Right lung (tissue), 10 donors: ENCODE results near the gene FMNL1. TPM values are rescaled to one million over a fixed set of nuclear protein-coding genes. Genes with fewer than 3 reads are reported as not detected.
"Not testable (repeated sequence)": the region's sequence is repeated elsewhere in the genome, so short reads cannot be mapped to it uniquely, and the experiment has no call there.

ENCODE experiments used
- DNase-seq, 2 donors: peaks; one replicate each; pipeline ENCODE4 v3.0.0-alpha.2; 2013
- long read RNA-seq, 8 donors: transcript quantifications; one replicate each; lab custom pipeline, GENCODE V29; 2026
- polyA plus RNA-seq, 5 donors: library from polyadenylated mRNA; unstranded; fragments of 120-200 nt; gene quantifications; one replicate each; pipeline versions ENCODE4 v1.2.1 to v1.2.3, GENCODE V29; 2013; ENCODE audit warnings: inconsistent platforms in 1 of 5, low replicate concordance in 1 of 5; ENCODE audit not compliant: insufficient read length in 5 of 5, insufficient read depth in 1 of 5

Gene FMNL1, protein sequence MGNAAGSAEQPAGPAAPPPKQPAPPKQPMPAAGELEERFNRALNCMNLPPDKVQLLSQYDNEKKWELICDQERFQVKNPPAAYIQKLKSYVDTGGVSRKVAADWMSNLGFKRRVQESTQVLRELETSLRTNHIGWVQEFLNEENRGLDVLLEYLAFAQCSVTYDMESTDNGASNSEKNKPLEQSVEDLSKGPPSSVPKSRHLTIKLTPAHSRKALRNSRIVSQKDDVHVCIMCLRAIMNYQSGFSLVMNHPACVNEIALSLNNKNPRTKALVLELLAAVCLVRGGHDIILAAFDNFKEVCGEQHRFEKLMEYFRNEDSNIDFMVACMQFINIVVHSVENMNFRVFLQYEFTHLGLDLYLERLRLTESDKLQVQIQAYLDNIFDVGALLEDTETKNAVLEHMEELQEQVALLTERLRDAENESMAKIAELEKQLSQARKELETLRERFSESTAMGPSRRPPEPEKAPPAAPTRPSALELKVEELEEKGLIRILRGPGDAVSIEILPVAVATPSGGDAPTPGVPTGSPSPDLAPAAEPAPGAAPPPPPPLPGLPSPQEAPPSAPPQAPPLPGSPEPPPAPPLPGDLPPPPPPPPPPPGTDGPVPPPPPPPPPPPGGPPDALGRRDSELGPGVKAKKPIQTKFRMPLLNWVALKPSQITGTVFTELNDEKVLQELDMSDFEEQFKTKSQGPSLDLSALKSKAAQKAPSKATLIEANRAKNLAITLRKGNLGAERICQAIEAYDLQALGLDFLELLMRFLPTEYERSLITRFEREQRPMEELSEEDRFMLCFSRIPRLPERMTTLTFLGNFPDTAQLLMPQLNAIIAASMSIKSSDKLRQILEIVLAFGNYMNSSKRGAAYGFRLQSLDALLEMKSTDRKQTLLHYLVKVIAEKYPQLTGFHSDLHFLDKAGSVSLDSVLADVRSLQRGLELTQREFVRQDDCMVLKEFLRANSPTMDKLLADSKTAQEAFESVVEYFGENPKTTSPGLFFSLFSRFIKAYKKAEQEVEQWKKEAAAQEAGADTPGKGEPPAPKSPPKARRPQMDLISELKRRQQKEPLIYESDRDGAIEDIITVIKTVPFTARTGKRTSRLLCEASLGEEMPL
- polyA plus RNA-seq, result 1 to 10 TPM; 5.3 to 8.2 (median 6.9) TPM
- long read RNA-seq, donor 1, result 0 reads
- long read RNA-seq, donor 2, result 0 reads
- long read RNA-seq, donor 3, result 0 reads
- long read RNA-seq, donor 4, result 0 reads
- long read RNA-seq, donor 5, result 0 reads
- long read RNA-seq, donor 6, result 0 reads
- long read RNA-seq, donor 7, result 0 reads
- long read RNA-seq, donor 8, result 0 reads

DNA sequence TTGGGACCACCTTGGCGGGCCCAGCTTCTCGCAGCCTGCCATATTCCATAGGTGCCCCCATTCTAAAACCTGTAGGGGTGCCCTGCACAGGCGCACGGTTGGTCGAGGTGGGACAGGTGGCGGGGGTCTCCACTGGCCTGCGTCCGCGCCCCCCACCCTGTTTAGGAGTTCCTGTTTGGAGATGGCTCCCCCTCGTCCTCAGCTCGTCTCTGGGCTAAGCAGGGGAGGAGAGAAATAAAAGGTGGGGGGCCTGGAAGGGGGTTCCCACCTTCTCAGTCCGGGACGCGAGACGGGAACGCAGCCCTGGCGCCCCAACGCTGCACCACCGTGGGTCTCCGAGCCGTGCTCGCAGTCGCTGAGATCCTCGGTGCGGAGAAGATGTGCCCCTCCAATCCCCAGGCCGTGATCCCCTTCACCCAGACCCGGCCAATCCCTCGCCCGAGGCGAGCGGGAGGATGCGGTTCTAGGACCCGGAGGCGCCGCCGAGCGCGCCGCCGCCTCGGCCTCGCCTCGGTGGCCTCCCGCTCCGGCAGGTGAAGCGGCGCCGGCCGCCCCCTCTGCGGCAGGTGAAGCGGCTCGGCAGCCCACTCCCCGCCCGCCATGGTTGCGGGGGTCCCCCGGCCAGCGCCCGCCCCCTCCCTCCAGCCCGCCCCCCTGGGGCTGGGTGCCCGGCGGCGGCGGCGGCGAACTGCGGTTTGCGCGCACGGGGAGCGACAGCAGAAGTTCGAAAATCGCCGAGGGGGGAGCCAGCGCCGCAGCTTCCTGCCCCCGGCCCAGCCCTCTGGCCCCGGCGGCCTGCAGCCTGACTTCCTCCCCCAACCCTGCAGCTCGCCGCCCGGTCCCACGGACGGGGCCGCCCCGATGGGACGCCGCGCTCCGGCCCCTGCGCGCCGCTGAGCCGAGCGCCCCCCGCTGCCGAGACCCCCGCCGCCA is at the start of gene FMNL1:
FMNL1 (plus strand) TSS at position 805 of the 933 bp plus-strand sequence. CDS start 240 bp downstream, outside the sequence.
- no peak for DNase-seq

DNA sequence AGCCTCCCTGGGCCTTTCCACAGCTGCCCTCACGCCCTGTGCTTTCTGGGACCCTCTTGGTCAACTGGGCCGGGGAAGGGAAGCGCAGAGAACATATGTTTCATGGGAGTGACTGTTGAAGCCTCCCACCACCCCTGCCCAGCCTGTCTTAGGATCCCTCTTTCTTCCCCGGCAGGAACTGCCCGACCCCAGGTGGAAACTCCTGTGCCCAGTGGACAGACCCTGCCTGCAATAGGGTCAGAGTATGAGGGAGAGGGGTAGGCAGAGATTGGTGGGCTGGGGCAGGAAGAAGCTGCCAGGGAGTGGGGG is 49.5 kb upstream of the FMNL1 start:
- no peak for DNase-seq

DNA sequence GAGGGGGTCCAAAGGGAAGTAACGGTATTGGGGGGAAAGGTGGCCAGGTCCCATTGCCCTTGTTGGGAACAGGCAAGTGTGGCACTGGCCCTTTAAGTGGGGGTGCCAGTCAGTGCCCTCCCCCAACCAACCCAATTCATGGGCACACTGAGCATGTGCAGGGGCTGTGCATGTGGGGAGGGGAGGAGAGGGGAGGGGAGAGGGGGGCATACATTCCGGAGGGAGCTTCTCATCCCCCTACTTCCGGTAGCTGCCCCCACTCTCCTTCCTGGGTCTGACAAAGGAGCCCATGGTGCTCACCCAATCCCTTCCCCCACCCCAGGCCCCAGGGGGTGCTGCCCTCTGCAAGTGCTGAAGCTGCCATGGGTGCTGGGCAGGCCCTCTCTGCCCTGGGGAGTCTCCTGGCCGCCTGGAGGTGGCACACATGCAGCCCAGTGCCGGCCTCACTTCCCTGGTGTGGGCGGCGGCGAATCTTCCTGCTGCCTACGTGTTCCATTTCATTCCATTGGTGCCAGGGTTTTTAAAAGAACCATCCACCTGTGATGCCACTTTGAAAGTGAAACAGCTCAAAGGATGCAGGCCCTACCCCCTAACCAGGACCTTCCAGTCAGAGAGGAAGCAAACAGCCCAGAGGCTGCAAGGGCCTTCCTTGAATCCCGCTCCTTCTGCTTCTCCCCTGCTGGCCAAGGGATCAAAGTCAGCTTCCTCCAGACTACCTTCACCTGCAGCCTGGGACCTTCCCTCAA is 49.0 kb upstream of the FMNL1 start:
- peak; percentile 71 to 73 for DNase-seq

GRCh38 chr17:45175759-45176115 is 45.9 kb upstream of the FMNL1 start:
- DNase-seq, result no peak

DNA sequence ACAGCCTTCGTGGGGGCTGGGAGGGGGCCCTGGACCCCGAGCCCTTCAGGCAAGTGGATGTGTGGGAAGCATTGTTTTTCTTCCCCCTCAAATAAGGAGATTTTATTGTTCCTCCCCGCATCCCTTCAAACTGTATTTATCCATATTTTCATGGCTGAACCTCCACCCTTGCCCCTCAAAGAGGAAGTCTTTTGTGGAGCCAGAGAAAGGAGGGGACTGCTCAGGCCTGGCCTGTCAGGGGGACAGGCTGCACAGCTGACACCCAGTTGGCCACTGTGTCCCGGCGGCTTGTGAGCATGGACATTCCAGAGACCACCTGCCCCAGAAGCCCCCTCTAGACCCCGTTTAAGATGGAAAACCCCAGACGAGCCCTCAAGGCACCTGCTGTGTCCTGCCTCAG is 44.1 kb upstream of the FMNL1 start:
- no peak for DNase-seq

DNA sequence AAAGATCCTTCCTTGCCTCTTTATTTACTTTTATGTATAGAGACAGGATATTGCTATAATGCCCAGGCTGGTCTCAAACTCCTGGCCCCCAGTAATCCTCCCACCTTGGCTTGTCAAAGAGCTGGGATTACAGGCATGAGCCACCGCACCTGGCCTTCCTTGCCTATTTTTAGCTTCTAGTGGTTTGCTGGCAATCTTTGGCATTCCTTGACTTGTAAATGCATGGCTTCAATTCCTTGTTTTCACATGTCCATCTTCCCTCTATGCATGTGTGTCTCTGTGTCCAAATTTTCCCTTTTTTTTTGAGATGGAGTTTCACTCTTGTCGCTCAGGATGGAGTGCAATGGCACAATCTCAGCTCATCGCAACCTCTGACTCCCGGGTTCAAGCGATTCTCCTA is 37.5 kb upstream of the FMNL1 start:
- no peak for DNase-seq

DNA sequence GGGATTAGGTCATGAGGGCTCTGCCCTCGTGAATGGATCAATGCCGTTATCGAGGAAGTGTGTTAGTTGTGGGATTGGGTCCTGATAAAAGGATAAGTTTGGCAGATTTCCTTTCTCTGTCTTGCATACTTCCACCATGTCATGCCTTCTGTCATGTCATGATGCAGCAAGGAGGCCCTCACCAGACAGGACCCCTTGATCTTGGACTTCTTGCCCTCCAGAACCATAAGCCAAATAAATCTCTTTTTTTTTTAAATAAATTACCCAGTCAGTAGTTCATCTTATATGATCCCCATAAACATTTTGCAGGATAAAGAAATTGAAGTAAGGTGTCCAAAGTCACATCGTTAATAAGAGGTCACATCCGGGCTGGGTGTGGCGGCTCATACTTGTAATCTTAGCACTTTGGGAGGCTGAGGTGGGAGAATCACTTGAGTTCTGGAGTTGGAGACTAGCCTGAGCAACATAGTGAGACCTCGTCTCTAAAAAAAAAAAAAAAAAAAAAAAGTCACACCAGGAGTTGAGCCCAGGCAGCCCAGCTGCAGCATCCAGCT is 34.8 kb upstream of the FMNL1 start:
- DNase-seq, result no peak

GRCh38 chr17:45189009-45189408 is 32.7 kb upstream of the FMNL1 start:
- DNase-seq, result no peak

DNA sequence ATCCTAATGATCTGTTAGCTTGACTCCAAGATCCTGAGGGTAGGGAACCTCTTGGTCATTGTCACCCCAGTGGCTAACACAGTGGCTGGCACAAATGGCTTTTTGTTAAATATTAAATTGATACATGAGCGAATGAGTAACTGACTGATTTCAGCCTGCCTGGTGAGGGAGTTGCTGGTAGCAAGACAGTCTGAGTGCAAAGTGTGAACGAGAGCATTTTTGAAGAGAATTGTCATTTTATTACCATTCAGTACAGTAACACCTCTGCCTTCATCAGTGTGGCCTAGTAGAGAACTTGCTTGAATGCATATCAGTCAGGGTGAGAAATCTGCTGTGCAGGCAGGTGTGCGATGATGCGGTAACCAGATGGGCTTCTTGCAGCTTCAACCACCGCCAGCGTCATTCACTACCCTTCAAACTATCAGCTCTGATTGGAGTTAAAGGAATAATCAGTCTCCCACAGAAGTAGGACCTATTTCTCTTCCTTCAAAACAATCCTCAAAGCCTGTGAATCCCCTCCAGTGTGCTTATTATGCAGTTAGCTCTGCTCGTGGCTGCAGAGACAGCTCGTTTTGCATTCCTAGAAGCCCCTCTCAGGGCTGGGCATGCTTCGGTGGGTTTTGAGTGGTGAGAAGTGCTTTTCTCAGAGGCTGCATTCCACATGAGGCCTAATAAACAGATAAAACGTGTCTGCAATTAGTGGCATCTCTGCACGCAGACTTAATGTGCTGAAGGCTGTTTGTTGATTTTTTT is 31.0 kb upstream of the FMNL1 start:
- no peak for DNase-seq

GRCh38 chr17:45195424-45195823 is 26.3 kb upstream of the FMNL1 start:
- no peak for DNase-seq

GRCh38 chr17:45197108-45197507 is 24.6 kb upstream of the FMNL1 start:
- no peak for DNase-seq

DNA sequence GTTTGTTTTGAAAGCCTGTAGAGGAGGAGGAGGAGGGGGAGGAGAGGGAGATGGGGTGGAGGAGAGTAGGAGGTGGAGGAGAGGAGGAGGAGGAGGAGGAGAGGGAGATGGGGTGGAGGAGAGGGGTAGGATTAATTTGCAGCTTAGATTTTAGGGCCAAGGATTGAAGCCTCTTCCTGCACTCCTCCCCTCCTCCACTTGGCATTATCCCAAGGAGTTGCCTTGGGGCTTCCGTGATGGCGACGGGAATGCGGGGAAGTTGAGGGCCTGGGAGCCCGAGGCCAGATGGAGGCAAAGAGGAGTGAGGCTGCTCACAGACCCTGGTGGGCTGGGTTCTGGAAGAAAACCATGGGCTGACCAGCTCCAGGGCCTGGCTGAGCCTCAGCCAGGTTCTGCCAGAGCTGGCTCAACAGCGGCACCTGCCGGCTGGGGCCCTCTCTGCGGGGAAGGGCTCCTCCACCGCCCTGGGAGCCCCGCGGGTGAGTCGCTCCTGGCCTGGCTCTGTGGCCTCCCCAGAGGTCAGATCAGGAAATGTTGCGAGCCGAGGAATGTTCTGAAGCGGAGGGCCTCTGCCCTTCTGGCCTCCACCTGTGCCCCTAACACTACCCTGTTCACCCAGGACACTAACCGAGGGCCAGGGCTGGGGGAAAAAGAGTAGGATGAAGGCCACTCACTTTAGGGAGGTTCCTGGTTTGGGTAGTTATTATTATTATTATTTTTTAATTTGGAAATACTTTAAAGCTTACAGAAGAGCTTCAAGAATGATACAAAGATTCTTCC is 23.9 kb upstream of the FMNL1 start:
- DNase-seq, result peak; percentile 84 to 87

GRCh38 chr17:45200701-45201100 is 21.0 kb upstream of the FMNL1 start:
- DNase-seq, result no peak

DNA sequence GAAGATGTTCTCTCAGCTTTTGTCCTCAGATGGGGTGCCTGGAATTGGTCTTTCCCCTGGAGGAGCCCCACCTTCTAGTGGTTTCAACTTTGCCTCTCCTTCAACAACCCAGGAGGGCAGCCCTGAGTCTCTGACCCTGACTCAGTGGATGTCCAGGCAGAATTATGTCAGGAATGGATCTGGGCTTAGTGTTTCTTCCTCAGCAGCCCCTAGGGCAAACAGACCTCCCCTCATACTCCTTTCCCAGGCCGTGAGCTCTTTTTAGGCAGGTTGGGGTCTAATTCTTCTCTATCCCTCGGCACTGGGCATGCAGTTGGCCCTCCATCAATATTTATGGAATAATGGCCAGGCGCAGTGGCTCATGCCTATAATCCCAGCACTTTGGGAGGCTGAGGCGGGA is 20.2 kb upstream of the FMNL1 start:
- no peak for DNase-seq

DNA sequence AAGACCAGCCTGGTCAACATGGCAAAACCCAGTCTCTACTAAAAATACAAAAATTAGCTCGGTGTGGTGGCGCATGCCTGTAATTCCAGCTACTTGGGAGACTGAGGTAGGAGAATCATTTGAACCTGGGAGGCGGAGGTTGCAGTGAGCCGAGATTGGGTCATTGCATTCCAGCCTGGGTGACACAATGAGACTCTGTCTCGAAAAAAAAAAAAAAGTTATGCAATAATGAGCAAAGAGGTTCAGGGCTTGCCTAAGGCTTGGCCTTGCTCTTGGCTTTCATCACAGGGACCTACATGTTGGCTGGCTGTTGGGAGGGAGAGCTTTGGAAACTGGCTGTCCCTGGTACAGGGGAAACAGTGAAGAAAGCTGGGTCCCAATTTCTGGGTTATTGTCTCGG is 19.8 kb upstream of the FMNL1 start:
- not testable (repeated sequence) for DNase-seq

DNA sequence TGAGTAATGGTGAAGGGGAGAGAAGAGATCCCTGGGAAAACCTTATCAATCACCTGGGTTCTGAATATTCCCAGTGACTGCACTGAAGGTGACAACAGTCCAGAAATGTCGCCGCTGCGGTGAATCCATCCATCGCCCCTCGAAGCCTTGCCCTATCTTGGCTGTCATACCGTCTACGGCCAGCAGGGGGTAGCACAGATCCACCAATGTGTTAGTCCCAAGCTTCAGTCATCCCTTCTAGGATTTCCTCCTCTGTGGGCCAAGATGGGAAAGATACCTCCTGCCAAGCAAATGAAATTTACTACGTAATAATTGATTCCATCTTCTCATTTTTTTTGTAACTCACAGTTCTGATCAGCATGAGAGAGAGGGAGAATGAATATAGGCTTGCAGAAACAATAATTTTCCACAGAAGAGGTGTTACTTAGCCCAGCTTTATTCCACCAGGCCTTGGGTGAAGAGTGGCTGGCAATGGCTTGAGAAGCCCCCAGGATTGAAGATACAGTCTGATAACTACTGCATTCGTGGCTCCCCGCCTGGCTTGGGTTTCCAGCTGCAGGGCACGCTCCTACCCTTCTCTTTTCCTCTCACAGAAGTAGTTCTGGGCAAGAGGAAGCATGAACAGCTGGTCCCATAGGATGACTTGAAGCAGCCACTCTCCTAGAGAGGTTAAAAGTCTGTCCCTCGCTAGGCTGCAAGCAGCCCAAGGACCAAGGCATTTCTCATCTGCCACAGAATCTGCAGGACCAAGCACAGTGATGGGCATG is 2.6 kb upstream of the FMNL1 start:
- peak; percentile 60 to 78 for DNase-seq

DNA sequence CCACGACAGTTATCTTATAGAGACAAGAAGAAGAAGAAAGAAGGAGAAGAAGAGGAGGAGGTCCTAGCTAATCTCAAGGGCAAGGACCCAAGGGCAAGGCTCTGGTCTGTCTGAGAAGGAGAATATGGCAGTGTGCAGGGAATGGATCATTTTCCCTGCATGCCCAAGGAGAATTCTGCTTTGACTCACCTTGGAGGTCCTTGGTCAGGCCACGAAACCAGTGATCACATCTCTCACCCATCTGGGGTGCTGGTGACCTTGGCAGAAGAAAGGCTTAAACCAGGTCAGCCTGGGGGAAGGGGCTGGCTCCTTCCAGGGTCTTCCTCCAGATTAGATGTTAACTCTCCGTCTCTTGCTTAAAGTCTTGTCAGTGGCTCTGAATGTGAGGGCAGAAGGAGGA is 1.6 kb upstream of the FMNL1 start:
- DNase-seq, result no peak

GRCh38 chr17:45222014-45222288 is 266 bp downstream of the FMNL1 start:
- DNase-seq, result no peak
